ENCODE measurements around the gene SON.
A peak's percentile ranks its signal among the peaks of the same experiment; 100 is the strongest.

SON gene

DNA sequence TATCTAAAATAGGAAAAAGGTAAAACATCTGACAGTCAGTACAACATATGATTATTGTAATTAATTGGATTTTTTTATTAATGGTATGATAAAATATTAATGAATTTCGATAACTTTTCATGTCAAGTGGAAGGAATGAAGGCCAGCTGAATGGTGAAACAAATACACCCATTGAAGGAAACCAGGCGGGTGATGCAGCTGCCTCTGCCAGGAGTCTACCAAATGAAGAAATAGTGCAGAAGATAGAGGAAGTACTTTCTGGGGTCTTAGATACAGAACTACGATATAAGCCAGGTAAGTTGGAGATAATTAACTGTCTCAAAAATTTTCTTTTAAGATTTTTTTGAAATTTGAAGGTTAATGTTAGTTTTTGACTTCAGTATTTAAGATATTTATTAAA, 3.2 kb downstream of the SON start:
- FAIRE-seq: no peak

DNA sequence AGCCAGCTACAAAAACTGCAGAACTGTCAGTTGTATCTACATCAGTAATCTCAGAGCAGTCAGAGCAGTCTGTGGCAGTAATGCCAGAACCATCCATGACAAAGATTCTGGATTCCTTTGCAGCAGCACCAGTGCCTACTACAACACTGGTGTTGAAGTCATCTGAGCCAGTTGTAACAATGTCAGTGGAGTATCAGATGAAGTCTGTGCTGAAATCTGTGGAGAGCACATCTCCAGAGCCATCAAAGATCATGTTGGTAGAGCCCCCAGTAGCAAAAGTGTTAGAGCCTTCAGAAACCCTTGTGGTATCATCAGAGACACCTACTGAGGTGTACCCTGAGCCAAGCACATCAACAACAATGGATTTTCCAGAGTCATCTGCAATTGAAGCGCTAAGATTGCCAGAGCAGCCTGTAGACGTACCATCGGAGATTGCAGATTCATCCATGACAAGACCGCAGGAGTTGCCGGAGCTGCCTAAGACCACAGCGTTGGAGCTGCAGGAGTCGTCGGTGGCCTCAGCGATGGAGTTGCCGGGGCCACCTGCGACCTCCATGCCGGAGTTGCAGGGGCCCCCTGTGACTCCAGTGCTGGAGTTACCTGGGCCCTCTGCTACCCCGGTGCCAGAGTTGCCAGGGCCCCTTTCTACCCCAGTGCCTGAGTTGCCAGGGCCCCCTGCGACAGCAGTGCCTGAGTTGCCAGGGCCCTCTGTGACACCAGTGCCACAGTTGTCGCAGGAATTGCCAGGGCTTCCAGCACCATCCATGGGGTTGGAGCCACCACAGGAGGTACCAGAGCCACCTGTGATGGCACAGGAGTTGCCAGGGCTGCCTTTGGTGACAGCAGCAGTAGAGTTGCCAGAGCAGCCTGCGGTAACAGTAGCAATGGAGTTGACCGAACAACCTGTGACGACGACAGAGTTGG, 7.3 kb downstream of the SON start:
- FAIRE-seq: no peak

- FAIRE-seq: no peak
Observed at GRCh38 chr21:33550772-33551660, 8.2 kb downstream of the SON start.

DNA sequence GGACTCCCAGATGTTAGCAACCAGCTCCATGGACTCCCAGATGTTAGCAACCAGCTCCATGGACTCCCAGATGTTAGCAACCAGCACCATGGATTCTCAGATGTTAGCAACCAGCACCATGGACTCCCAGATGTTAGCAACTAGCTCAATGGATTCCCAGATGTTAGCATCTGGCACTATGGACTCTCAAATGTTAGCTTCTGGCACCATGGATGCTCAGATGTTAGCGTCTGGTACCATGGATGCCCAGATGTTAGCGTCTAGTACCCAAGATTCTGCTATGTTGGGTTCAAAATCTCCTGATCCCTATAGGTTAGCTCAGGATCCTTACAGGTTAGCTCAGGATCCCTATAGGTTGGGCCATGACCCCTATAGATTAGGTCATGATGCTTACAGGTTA, 8.8 kb downstream of the SON start:
- no peak for FAIRE-seq

DNA sequence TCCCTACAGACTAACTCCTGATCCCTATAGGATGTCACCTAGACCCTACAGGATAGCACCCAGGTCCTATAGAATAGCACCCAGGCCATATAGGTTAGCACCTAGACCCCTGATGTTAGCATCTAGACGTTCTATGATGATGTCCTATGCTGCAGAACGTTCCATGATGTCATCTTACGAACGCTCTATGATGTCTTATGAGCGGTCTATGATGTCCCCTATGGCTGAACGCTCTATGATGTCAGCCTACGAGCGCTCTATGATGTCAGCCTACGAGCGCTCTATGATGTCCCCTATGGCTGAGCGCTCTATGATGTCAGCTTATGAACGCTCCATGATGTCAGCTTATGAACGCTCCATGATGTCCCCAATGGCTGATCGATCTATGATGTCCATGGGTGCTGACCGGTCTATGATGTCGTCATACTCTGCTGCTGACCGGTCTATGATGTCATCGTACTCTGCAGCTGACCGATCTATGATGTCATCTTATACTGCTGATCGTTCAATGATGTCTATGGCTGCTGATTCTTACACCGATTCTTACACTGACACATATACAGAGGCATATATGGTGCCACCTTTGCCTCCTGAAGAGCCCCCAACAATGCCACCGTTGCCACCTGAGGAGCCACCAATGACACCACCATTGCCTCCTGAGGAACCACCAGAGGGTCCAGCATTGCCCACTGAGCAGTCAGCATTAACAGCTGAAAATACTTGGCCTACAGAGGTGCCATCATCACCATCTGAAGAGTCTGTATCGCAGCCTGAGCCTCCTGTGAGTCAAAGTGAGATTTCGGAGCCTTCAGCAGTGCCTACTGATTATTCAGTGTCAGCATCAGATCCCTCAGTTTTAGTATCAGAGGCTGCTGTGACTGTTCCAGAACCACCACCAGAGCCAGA, 9.5 kb downstream of the SON start:
- no peak for FAIRE-seq

DNA sequence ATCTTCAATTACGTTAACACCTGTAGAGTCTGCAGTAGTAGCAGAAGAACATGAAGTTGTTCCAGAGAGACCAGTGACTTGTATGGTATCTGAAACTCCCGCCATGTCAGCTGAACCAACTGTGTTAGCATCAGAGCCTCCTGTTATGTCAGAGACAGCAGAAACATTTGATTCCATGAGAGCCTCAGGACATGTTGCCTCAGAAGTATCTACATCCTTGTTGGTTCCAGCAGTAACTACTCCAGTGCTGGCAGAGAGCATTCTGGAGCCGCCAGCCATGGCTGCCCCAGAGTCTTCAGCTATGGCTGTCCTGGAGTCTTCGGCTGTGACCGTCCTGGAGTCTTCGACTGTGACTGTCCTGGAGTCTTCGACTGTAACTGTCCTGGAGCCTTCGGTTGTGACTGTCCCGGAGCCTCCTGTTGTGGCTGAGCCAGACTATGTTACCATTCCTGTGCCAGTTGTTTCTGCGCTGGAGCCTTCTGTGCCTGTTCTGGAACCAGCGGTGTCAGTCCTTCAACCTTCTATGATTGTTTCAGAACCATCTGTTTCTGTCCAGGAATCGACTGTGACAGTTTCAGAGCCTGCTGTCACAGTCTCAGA, 10.3 kb downstream of the SON start:
- no peak for FAIRE-seq

- no peak for FAIRE-seq
Observed at GRCh38 chr21:33554236-33554981, 11.6 kb downstream of the SON start.

DNA sequence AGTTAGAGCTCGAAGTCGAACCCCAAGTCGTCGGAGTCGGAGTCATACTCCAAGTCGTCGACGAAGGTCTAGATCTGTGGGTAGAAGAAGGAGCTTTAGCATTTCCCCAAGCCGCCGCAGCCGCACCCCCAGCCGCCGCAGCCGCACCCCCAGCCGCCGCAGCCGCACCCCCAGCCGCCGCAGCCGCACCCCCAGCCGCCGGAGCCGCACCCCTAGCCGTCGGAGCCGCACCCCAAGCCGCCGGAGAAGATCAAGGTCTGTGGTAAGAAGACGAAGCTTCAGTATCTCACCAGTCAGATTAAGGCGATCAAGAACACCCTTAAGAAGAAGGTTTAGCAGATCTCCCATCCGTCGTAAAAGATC, 12.1 kb downstream of the SON start:
- no peak for FAIRE-seq

DNA sequence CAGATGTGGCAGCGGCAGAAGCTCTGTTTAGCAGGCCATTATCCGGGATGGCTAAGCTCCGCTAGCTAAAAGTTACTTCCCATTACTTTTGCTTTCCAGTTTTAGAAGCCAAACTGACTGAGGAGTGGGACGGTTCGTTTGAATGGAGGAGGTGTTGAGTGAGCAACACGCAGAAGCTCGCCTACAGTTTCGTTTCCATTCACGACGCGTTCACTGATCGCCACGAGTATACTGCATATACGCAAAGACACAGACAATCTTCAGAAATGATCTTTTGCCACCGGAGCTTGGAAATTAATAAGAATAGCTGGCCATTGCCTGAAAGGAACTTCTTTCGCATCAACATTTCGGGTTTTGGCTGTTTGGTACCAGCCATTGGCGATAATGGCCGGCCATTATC, 14.6 kb downstream of the SON start:
- no peak for FAIRE-seq

- peak; percentile 13 for FAIRE-seq
Observed at GRCh38 chr21:33558777-33559421, 16.1 kb downstream of the SON start.

DNA sequence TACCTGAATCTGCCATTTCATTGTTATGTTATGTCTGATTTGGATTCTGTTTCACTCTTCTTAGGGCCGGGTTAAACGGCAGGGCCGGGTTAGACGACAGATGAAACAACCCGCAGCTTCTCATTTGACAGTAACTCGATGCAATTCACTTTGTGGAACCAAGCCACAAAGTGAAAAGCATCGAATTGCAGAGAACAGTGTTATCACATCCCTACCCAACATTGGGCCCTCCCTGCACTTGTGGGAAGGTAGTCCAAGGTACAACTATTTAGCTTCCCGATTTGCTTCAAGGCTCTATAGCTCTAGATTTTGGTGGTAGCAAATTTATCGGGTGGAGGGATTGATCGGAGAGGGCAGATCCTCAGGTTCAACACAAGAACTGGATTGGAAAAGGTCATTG, 17.0 kb downstream of the SON start:
- FAIRE-seq: no peak

DNA sequence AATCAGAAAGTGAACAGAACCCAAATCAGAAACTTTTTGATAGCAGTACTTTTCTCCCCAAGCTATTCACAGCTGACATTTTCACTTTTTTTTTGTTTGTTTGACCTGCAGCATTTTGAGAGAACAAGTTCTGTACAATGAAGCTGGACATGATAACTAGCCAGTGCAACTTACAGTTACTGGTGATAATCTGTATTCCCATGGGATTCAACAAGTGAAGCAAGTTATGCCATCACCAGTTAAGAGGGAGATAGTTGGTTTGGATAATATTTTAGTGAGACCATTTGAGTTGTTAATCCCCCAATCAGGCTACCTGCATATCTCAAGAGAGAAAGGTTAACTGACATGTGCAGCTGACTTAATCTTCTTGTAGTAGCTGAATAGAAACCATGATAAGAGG, 18.1 kb downstream of the SON start:
- no peak for FAIRE-seq

DNA sequence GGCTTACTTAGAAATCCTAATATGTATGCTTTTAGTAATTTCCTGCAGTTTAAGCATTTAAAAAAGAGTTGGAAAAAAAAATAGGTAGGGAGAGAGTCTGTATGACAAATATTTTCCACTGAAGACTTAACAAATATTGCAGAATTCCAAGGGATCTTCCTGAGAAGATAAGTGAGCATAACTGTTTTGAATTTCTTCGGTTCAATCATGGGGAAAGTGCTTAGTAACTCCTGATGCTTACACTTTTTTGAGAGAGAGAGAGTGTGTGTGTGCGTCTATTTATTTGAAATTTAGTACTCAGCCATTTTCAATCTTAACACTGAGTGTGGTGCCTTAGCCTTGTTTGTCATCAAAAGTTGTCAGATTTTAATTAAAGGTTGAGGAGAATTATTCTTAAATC, 18.5 kb downstream of the SON start:
- no peak for FAIRE-seq

- no peak for FAIRE-seq
Observed at GRCh38 chr21:33562389-33562788, 19.6 kb downstream of the SON start.

GRCh38 chr21:33566514-33566913, 23.7 kb downstream of the SON start:
- peak; percentile 36 for FAIRE-seq

DNA sequence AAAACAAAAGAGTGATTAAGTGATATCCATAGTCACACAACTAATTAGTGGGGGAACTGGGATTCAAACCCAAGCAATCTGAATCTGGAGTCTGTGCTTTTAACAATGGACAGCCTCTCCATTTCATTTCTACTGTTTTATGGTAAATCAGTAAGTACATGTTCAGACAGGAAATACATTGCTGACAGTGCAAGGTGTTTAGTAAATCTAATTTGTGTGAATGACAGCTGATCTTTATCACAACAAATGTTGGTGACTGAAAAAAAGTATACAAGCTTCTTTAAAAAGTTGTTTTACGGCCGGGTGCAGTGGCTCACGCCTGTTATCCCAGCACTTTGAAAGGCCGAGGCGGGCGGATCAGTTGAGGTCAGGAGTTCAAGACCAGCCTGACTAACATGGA, 25.1 kb downstream of the SON start:
- FAIRE-seq: no peak

GRCh38 chr21:33568448-33568847, 25.6 kb downstream of the SON start:
- no peak for FAIRE-seq

GRCh38 chr21:33569991-33570390, 27.2 kb downstream of the SON start:
- no peak for FAIRE-seq

- FAIRE-seq: no peak
Observed at GRCh38 chr21:33572350-33572749, 29.5 kb downstream of the SON start.

- FAIRE-seq: peak; percentile 5
Observed at GRCh38 chr21:33576741-33577141, 33.9 kb downstream of the SON start.

- no peak for FAIRE-seq
Observed at GRCh38 chr21:33578214-33578613, 35.4 kb downstream of the SON start.
